B cell (primary cell): ENCODE data around the gene LRP5. TPM values are rescaled to one million over a fixed set of nuclear protein-coding genes. Genes with fewer than 3 reads are reported as not detected.

Experiments used
- ATAC-seq: fragments of 200-7000 bp; cut with Tn5 transposase; one replicate; pipeline ENCODE4 v1.10.0; 2021; ENCODE audit warnings: low read depth, mild to moderate bottlenecking, moderate number of reproducible peaks, moderate library complexity
- CTCF ChIA-PET: fragments of 350-600 bp; sonication (Branson Sonifier 250); formaldehyde crosslinking; loops from one replicate; lab custom pipeline; 2021; ENCODE audit warnings: antibody characterized with exemption, inconsistent platforms; lab: Charles Lee
- POLR2A ChIA-PET: fragments of 350-600 bp; sonication (Branson Sonifier 250); formaldehyde crosslinking; loops from one replicate; lab custom pipeline; 2021; ENCODE audit warnings: antibody characterized with exemption; lab: Charles Lee
- DNase-seq: peaks from one replicate; pipeline ENCODE4 v3.0.0; 2013
- H2AFZ ChIP-seq: 2 replicates; pipeline ENCODE4 v1.6.1; 2012; ENCODE audit warnings: mild to moderate bottlenecking, low read depth, low read length; ENCODE audit not compliant: insufficient read depth, poor library complexity, severe bottlenecking
- H3K27ac ChIP-seq, 2 donors: 1 replicate in 1 of 2; 2 replicates in 1 of 2; pipeline ENCODE4 v1.5.1; 2012 to 2013; ENCODE audit warnings: low read length in 2 of 2, mild to moderate bottlenecking in 2 of 2, moderate library complexity in 1 of 2
- H3K27me3 ChIP-seq, 4 experiments: fragments of 200-600 bp in 1 of 4; sonication (generic) in 1 of 4; replicated peaks in 1 of 4; 1 replicate in 2 of 4; 2 replicates in 2 of 4; pipeline versions ENCODE4 v1.6.1 to v1.7.0; 2013 to 2016; ENCODE audit warnings: low read length in 3 of 4, mild to moderate bottlenecking in 2 of 4, mixed read lengths in 1 of 4, moderate library complexity in 1 of 4; ENCODE audit not compliant: insufficient read depth in 4 of 4, control insufficient read depth in 3 of 4; ENCODE audit errors: control extremely low read depth in 1 of 4
- H3K36me3 ChIP-seq, 2 experiments: replicated peaks in 1 of 2; 1 replicate in 1 of 2; 2 replicates in 1 of 2; pipeline versions ENCODE4 v1.6.1 to v1.7.1; 2013; ENCODE audit warnings: low read length in 1 of 2; ENCODE audit not compliant: insufficient read depth in 2 of 2, control insufficient read depth in 1 of 2; ENCODE audit errors: control extremely low read depth in 1 of 2, extremely low read depth in 1 of 2
- H3K4me1 ChIP-seq, 2 donors: fragments of 200-600 bp in 1 of 2; sonication (generic) in 1 of 2; 1 replicate in 1 of 2; 2 replicates in 1 of 2; pipeline versions ENCODE4 v1.5.1 to v1.6.1; 2013 to 2017; ENCODE audit warnings: low read length in 2 of 2; ENCODE audit not compliant: control insufficient read depth in 2 of 2, insufficient read depth in 2 of 2
- H3K4me2 ChIP-seq: replicated peaks from 2 replicates; pipeline ENCODE3; 2012; ENCODE audit warnings: mild to moderate bottlenecking, low read depth, low read length; ENCODE audit not compliant: poor library complexity, severe bottlenecking
- H3K4me3 ChIP-seq, 5 experiments: fragments of 200-600 bp in 1 of 5; sonication (generic) in 1 of 5; 1 replicate in 3 of 5; 2 replicates in 2 of 5; pipeline versions ENCODE4 v1.5.1 to v1.7.0; 2011 to 2016; ENCODE audit warnings: low read length in 4 of 5, mild to moderate bottlenecking in 4 of 5, low read depth in 2 of 5, control low read depth in 1 of 5, moderate library complexity in 1 of 5; ENCODE audit not compliant: insufficient read depth in 1 of 5; ENCODE audit errors: control extremely low read depth in 1 of 5, extremely low read depth in 1 of 5
- H3K79me2 ChIP-seq: fragments of 200-600 bp; sonication (generic); one replicate; pipeline ENCODE4 v1.6.0; 2016; ENCODE audit warnings: low read length; ENCODE audit not compliant: control insufficient read depth, insufficient read depth
- H3K9ac ChIP-seq: fragments of 200-600 bp; sonication (generic); 2 replicates; pipeline ENCODE4 v1.6.1; 2017; ENCODE audit warnings: mild to moderate bottlenecking, low read length, moderate library complexity
- H3K9me3 ChIP-seq, 3 donors: one replicate each; pipeline versions ENCODE4 v1.6.1 to v1.7.1; 2013; ENCODE audit warnings: low read length in 2 of 3; ENCODE audit not compliant: control insufficient read depth in 2 of 3, insufficient read depth in 1 of 3; ENCODE audit errors: control extremely low read depth in 1 of 3
- H4K20me1 ChIP-seq: 2 replicates; pipeline ENCODE4 v1.6.0; 2012; ENCODE audit warnings: mild to moderate bottlenecking, low read length; ENCODE audit not compliant: insufficient read depth, control insufficient read depth, poor library complexity, severe bottlenecking
- H3K27ac Mint-ChIP-seq: one replicate; pipeline ENCODE4 v1.8.0; 2021; ENCODE audit warnings: mixed read lengths
- H3K27me3 Mint-ChIP-seq: one replicate; pipeline ENCODE4 v1.8.0; 2021; ENCODE audit warnings: mixed read lengths
- H3K4me1 Mint-ChIP-seq: one replicate; pipeline ENCODE4 v1.8.0; 2021; ENCODE audit warnings: mixed read lengths
- H3K4me3 Mint-ChIP-seq: one replicate; pipeline ENCODE4 v1.8.0; 2021; ENCODE audit warnings: mixed read lengths
- H3K9me3 Mint-ChIP-seq: one replicate; pipeline ENCODE4 v1.8.0; 2022; ENCODE audit warnings: mixed read lengths; ENCODE audit not compliant: insufficient read depth
- EZH2 ChIP-seq: IDR thresholded peaks from 2 replicates; pipeline ENCODE4 v1.6.1; 2012; ENCODE audit warnings: borderline replicate concordance, low read depth, mild to moderate bottlenecking, moderate library complexity, low read length; ENCODE audit not compliant: insufficient read depth, poor library complexity, severe bottlenecking
- WGBS: methylation state at CpG from one replicate; pipeline ENCODE4 v1.1.5; 2013; ENCODE audit warnings: missing lambda C conversion rate; ENCODE audit not compliant: insufficient coverage; 5-methylcytosine and 5-hydroxymethylcytosine counted together
- intact Hi-C: fragments of 100-400 bp; cut with micrococcal nuclease; formaldehyde crosslinking; loops from one replicate; pipeline ENCODE4 v1.10.0; 2022
- polyA plus RNA-seq: library from polyadenylated mRNA; depleted of rRNA; stranded (reverse); fragments of >200 nt; gene quantifications from 2 replicates; pipeline ENCODE4 v1.2.3, GENCODE V29; 2012
- total RNA-seq, 2 donors: library from RNA; stranded (reverse); fragments of 120-200 nt in 1 of 2; gene quantifications; 1 replicate in 1 of 2; 2 replicates in 1 of 2; pipeline versions ENCODE4 v1.2.3 to v1.2.4, GENCODE V29; 2013 to 2022
- TF ChIP-seq, protein P1 (sequence below): fragments of 200-600 bp; IDR thresholded peaks from one replicate; pipeline ENCODE4 v1.8.0; 2022; ENCODE audit warnings: antibody characterized with exemption, mild to moderate bottlenecking

LRP5 gene
- total and polyA plus RNA-seq, 2 donors (not counting 1 experiment from before 2014, with no cell fraction given), result 2.4 to 13.9 TPM

DNA sequence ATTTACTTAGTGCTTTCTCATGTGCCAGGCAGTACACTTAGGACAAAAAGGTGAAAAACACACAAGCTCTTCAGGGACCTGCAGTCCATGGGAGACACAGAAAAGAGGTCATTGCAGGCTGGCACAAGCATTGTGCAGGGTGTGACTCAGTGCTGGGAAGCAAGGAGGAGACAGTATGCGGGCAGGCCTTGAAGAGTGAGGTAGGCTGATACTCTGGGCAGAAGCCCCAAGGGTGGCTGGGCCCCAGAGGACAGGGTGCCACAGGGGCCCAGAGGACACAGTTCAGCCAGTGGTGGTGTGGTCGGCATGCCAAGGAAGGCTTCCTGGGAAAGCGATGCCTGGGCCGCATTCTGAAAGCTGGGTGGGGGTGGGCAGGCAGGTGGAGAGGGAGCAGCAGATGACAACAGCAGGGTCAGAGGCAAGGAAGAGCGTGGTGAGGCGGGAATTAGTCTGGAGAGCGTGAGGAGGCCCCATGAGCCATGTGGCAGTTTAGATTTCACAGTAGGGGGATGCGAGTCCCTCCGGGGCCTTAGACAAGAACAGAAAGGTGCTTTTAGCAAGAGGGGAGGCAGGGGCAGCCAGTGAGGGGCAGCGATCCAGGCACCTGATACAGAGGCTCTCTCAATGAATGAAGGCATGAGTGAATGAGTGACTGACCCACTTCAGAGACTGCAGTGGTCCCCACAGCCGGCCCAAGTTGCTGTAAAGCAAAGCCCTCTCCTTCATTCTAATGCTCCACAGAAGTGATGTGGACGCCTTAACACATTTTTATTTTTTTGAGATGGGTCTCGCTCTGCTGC lies 47.5 kb upstream of the LRP5 start:
- ChIA-PET CTCF (interaction anchor here (0.9 to 10.9 kb wide), 6 partner anchors 8 to 119 kb away, joined by 3 to 427 read pairs (median 32); no protein-coding TSS in a partner anchor), POLR2A (interaction anchor here (0.7 to 1.8 kb wide), 2 partner anchors 18 to 31 kb away, joined by 3 to 8 read pairs; no protein-coding TSS in a partner anchor)
- peak overlapping the region; percentile 46 for H3K4me3 Mint-ChIP-seq
- peak overlapping the region in 1 of 2 donors; percentile 21 for H3K27ac ChIP-seq
- TF ChIP-seq, protein P1, sequence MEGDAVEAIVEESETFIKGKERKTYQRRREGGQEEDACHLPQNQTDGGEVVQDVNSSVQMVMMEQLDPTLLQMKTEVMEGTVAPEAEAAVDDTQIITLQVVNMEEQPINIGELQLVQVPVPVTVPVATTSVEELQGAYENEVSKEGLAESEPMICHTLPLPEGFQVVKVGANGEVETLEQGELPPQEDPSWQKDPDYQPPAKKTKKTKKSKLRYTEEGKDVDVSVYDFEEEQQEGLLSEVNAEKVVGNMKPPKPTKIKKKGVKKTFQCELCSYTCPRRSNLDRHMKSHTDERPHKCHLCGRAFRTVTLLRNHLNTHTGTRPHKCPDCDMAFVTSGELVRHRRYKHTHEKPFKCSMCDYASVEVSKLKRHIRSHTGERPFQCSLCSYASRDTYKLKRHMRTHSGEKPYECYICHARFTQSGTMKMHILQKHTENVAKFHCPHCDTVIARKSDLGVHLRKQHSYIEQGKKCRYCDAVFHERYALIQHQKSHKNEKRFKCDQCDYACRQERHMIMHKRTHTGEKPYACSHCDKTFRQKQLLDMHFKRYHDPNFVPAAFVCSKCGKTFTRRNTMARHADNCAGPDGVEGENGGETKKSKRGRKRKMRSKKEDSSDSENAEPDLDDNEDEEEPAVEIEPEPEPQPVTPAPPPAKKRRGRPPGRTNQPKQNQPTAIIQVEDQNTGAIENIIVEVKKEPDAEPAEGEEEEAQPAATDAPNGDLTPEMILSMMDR, result no peak
- no peak for TF ChIP-seq EZH2
- H3K27ac Mint-ChIP-seq, result peak overlapping the region; percentile 70
- no peak overlapping the region for H3K4me3 ChIP-seq
- no peak overlapping the region for H2AFZ ChIP-seq
- no peaks in the 10 kb centered on the region for H3K27me3 Mint-ChIP-seq
- peaks cover 64% of the 10 kb centered on the region for H3K4me1 Mint-ChIP-seq
- ATAC-seq (no peak), DNase-seq (no peak)
- H4K20me1 ChIP-seq, result peaks cover 44% of the 10 kb centered on the region
- peak overlapping the region; percentile 75 for H3K4me2 ChIP-seq
- H3K79me2 ChIP-seq, result peaks cover 59% of the 10 kb centered on the region
- H3K9me3 Mint-ChIP-seq, result no peaks in the 10 kb centered on the region
- peaks cover 1 to 69% of the 10 kb centered on the region in 2 experiments for H3K36me3 ChIP-seq
- 91% methylated on average over 11 of the region's 13 CpGs for WGBS
- H3K9me3 ChIP-seq, result peaks cover 0 to 3% (median 0%) of the 10 kb centered on the region in 3 donors
- peaks cover 52 to 56% of the 10 kb centered on the region in 2 donors for H3K4me1 ChIP-seq
- H3K9ac ChIP-seq, result no peak overlapping the region
- intact Hi-C loops, result no loop called here
- H3K27me3 ChIP-seq, result no peaks in the 10 kb centered on the region
